D721Med (cell line): ENCODE measurements around the gene SETD1B.

ENCODE experiments used
- DNase-seq: peaks from one replicate; pipeline ENCODE4 v3.0.0; 2011; ENCODE audit warnings: low spot score; ENCODE audit not compliant: insufficient read length
- FAIRE-seq: peaks from 2 replicates; lab custom pipeline; 2011; peaks lifted over from hg19 to GRCh38; lab: Jason Lieb, UNC
- TF ChIP-seq, protein P1 (sequence below): IDR thresholded peaks from 2 replicates; pipeline ENCODE4 v1.5.1; 2012; ENCODE audit warnings: mild to moderate bottlenecking, control low read depth; ENCODE audit not compliant: insufficient read depth; ENCODE audit errors: missing control alignments

SETD1B gene

DNA sequence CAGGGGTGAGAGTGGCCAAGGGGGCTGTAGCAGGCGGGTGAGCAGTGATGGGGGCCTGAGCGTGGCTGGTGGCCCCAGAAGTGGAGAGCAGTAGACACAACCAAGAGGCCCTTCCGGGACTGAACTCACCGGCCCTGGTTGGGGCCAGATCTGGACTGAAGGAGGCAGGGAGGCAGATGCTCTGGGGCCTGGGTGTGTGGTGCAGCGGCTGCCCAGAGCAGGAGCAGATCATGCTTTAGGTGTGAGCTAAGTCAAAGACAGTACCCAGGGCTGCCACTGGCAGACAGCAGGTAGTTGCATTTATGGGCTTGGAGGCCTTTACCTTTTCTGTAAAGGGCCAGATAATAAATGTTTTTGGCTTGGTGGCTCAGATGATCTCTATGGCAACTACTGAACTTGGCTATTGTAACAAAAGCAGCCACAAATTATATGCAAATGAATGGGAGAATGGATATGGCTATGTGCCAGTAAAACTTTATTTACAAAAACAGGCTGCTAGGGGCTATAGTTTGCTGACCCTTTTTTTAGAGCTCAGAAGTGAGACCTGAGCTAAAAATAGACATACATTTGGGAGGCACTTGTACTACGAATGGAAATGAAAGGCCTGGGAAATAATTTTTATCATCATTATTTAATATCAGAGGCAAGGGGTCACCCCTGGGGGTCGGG lies 25.6 kb downstream of the SETD1B start:
- FAIRE-seq (no peak), DNase-seq (no peak)
- TF ChIP-seq, protein P1, sequence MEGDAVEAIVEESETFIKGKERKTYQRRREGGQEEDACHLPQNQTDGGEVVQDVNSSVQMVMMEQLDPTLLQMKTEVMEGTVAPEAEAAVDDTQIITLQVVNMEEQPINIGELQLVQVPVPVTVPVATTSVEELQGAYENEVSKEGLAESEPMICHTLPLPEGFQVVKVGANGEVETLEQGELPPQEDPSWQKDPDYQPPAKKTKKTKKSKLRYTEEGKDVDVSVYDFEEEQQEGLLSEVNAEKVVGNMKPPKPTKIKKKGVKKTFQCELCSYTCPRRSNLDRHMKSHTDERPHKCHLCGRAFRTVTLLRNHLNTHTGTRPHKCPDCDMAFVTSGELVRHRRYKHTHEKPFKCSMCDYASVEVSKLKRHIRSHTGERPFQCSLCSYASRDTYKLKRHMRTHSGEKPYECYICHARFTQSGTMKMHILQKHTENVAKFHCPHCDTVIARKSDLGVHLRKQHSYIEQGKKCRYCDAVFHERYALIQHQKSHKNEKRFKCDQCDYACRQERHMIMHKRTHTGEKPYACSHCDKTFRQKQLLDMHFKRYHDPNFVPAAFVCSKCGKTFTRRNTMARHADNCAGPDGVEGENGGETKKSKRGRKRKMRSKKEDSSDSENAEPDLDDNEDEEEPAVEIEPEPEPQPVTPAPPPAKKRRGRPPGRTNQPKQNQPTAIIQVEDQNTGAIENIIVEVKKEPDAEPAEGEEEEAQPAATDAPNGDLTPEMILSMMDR: no peak

DNA sequence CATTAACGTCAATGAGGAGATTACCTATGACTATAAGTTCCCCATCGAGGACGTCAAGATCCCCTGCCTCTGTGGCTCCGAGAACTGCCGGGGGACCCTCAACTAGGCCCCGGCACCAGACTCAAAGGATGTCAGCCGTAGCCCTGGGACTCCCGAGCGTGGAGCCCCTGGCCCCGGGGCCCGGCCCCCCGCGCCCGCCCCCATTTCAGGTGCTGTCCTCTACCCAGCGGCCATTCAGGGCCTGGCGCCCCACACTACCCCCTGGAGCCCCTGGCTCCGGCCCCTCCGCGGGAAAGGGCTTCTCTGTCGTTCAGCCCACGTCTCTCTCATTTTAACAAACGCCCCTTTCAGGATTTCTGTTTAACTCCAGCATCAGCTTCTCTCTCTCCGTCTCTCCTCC lies 26.3 kb downstream of the SETD1B start:
- FAIRE-seq (no peak), DNase-seq (no peak)
- TF ChIP-seq, protein P1: no peak

DNA sequence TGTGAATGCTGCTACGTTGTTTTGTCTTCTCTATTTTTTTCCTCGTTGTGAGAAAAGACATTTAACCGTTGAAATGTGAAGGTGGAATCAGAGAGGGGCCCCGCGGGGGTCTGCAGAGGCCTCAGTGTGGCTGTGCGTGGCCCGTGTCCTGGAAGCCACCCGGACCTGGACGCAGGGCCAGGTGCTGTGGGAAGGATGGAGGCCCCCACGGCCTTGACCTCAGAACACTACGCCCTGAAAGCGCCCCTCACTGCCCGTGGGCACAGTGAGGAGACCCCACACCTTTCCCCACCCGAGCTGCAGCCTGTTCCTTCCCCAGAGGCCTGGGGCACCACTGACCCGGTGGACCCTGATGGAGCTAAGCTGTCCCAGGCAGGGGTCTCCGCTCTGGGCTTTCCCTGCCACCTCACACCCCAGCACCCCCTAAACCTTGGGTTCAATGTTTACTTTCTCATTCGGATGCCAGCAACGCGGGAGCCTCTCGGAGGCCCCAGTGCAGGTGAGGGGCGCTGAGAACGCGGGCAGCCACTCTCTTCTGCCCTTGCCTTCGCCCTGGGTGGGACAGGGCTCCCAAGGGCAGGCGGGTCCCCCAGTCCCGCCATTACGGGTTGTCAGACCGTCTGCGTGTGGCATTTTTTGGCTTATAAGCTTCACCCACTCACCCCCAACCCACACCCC lies 26.9 kb downstream of the SETD1B start:
- no peak for DNase-seq
- TF ChIP-seq, protein P1: no peak
- FAIRE-seq: no peak

DNA sequence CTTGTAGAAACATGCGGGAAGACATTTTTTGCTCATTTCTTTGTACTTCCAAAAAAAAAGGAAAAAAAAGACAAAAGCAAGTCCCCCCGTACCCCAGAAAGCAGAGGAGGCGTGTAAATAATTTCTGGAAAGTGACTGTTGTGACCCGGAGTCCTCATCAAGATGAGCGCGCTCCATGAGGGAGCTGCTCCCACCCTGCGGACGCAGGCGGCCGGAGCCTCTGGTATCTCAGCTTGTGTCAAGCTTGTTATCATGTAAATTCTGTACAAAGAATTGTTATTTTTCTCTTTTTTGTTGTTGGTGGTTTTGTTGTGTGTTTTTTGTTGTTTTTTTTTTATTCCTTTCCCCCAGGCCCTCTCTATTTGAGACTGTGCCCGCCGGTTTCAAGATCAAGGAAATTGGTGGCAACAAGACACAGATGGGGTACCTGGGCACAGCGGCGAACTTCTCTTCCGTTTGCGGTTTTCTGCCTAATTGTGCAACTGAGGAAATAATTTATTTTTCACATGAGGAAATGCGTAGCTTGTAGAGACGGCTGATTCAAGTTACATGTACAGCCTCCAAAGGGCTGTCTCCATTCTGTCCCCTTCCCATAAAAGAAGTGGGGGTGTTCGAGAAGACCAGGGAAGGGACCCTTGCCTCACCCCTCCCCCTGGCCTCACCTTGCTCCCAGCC lies 27.9 kb downstream of the SETD1B start:
- FAIRE-seq (no peak), DNase-seq (no peak)
- TF ChIP-seq, protein P1: no peak

DNA sequence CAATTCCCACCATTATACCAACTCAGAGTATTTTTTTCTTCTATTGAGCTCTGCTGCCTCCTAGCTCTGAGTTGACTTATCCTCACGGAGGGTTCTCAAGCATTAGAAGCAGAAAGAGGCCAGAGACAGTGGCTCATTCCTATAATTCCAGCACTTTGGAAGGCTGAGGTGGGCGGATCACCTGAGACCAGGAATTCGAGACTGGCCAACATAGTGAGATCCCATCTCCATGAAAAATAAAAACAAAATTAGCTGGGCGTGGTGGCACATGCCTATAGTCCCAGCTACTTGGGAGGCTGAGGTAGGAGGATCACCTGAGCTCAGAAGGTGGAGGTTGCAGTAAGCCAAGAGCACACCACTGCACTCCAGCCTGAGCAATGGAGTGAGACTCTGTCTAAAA lies 33.9 kb downstream of the SETD1B start:
- DNase-seq (no peak), FAIRE-seq (no peak)
- TF ChIP-seq, protein P1: no peak

DNA sequence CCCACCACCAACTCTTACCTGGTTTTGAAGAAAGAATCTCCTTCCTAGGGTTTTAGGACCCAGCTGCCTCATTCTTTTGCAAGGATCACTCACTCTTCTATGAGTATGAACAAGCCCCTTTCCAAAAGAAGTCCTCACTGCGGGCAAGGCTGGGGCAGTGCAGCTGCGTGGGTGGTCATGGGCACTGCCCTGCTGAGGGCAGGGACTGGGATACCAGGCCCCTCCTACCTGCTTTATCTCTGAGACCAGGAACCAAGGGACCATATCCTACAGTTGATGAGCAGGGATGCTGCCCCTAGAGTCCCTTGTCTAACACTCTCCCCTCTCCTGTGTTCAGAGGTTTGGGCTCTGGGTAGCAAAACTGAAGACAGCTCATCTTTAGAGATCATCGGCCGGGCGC lies 34.3 kb downstream of the SETD1B start:
- FAIRE-seq (no peak), DNase-seq (no peak)
- TF ChIP-seq, protein P1: no peak
